ENCODE data around the gene KLK5. TPM values are rescaled to one million over a fixed set of nuclear protein-coding genes. Genes with fewer than 3 reads are reported as not detected.
A peak's percentile ranks its signal among the peaks of the same experiment; 100 is the strongest.
"Not testable (repeated sequence)": the region's sequence is repeated elsewhere in the genome, so short reads cannot be mapped to it uniquely, and the experiment has no call there.

Gene KLK5
- total RNA-seq, 1 experiment from 2014 or later: not detected

GRCh38 chr19:50979758-50980157, 26.9 kb upstream of the KLK5 start:
- peaks cover 15% of the 10 kb centered on the region; the same call in 1 of the 2 replicates for H3K27me3 ChIP-seq (ENCODE audit: control insufficient read depth, insufficient read depth, low read length)
- H3K4me3 ChIP-seq (ENCODE audit: insufficient read depth, low read depth, low read length): no peak overlapping the region
- DNase-seq: peak; percentile 61
- no peaks in the 10 kb centered on the region for H3K36me3 ChIP-seq (replicated peaks; ENCODE audit: control insufficient read depth, insufficient read depth, low read length)

DNA sequence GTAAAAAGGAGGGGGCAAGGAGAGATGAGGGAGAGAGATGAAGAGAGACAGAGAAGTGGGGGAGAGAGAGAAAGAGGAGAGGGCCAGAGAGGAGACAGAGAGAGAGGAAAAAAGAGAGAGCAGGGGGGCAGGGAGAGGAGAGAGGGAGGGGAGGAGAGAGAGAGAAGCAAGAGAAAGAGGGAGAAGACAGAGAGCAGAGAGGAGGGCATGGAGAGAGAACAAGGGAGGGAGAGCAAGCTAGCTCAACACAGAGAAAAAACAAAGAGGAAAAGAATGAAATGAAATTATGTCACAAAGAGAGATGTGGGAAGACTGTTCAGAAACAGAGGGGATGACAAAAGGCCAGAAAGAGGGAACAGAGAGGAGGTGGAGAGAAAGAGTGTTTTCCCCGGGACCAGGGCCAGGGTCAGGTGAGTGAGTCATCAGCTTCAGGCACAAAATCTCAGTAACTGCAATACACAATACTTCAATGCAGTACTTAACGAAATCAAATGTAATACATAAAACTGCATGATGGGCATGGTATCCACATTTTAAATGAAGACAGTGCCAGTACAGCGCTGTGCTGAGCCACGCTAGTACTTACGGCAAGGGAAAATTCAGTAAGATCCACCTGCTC, 26.0 kb upstream of the KLK5 start:
- no peak overlapping the region for H3K4me3 ChIP-seq (ENCODE audit: insufficient read depth, low read depth, low read length)
- no peaks in the 10 kb centered on the region for H3K36me3 ChIP-seq (replicated peaks; ENCODE audit: control insufficient read depth, insufficient read depth, low read length)
- peaks cover 9% of the 10 kb centered on the region; the same call in 1 of the 2 replicates for H3K27me3 ChIP-seq (ENCODE audit: control insufficient read depth, insufficient read depth, low read length)
- DNase-seq: no peak

DNA sequence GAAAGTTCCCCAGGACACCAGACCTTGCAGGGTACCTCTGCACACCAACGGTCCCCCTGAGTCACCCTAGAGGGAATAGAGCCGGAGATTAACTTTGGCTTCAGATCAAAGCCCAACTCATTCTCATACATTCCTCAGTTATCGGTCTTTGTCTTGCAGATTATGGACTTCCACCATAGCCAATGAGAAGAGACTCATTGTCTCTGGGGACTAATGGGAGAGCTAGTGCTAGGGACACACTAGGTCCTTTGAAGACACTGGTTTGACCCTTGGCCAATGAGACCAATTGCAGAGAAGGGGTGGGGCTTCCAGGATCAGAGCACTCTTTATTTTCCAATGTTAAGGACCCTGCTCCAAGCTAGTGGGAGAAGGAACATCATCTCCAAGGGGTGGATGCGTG, 24.8 kb upstream of the KLK5 start:
- Histone ChIP-seq H3K27me3 (ENCODE audit: control insufficient read depth, insufficient read depth, low read length) (peaks cover 4% of the 10 kb centered on the region; the same call in 1 of the 2 replicates), H3K4me3 (ENCODE audit: insufficient read depth, low read depth, low read length) (no peak overlapping the region), H3K36me3 (replicated peaks; ENCODE audit: control insufficient read depth, insufficient read depth, low read length) (no peaks in the 10 kb centered on the region)
- no peak for DNase-seq

- Histone ChIP-seq H3K4me3 (ENCODE audit: insufficient read depth, low read depth, low read length) (no peak overlapping the region), H3K27me3 (ENCODE audit: control insufficient read depth, insufficient read depth, low read length) (no peaks in the 10 kb centered on the region), H3K36me3 (replicated peaks; ENCODE audit: control insufficient read depth, insufficient read depth, low read length) (no peaks in the 10 kb centered on the region)
- DNase-seq: peak; percentile 80
These were observed 22.9 kb upstream of the KLK5 start for GRCh38 chr19:50975766-50976165.

DNA sequence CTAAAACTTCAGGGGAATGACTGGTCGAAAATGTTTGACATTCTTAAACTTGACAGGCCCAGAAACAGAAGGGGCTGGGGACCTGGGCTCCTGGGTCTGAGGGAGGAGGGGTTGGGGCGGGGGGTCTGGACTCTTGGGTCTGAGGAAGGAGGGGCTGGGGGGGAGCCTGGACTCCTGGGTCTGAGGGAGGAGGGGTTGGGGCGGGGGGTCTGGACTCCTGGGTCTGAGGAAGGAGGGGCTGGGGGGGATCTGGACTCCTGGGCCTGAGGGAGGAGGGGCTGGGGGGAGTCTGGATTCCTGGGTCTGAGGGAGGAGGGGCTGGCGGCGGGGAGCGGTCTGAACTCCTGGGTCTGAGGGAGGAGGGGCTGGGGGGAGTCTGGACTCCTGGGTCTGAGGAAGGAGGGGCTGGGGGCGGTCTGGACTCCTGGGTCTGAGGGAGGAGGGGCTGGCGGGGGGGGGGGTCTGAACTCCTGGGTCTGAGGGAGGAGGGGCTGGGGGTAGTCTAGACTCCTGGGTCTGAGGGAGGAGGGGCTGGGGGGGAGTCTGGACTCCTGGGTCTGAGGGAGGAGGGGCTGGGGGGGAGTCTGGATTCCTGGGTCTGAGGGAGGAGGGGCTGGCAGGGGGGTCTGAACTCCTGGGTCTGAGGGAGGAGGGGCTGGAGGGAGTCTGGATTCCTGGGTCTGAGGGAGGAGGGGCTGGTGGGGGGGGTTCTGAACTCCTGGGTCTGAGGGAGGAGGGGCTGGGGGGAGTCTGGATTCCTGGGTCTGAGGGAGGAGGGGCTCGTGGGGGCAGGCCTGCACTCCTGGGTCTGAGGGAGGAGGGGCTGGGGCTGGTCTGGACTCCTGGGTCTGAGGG, 22.1 kb upstream of the KLK5 start:
- Histone ChIP-seq H3K27me3 (ENCODE audit: control insufficient read depth, insufficient read depth, low read length) (no peaks in the 10 kb centered on the region), H3K36me3 (replicated peaks; ENCODE audit: control insufficient read depth, insufficient read depth, low read length) (no peaks in the 10 kb centered on the region), H3K4me3 (ENCODE audit: insufficient read depth, low read depth, low read length) (no peak overlapping the region)
- DNase-seq: no peak

GRCh38 chr19:50972795-50973376, 20.0 kb upstream of the KLK5 start:
- Histone ChIP-seq H3K27me3 (ENCODE audit: control insufficient read depth, insufficient read depth, low read length) (no peaks in the 10 kb centered on the region), H3K4me3 (ENCODE audit: insufficient read depth, low read depth, low read length) (no peak overlapping the region), H3K36me3 (replicated peaks; ENCODE audit: control insufficient read depth, insufficient read depth, low read length) (no peaks in the 10 kb centered on the region)
- DNase-seq: no peak

DNA sequence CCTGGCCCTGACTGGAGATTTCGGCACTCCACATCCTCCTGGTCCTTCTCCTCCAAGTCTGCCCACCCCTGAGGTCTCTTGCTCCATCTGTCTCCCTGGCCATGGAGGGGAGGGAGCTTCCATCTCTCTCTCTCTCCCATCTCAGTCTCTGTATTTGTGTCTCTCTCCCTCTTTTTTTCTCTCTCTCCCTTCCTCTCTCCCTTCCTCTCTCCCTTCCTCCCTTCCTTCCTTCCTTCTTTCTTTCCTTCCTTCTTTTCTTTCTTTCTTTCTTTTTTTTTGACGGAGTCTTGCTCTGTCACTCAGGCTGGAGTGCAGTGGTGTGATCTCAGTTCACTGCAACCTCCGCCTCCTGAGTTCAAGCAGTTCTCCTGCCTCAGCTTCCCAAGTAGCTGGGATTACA, 17.0 kb upstream of the KLK5 start:
- H3K27me3 ChIP-seq (ENCODE audit: control insufficient read depth, insufficient read depth, low read length); H3K4me3 ChIP-seq (ENCODE audit: insufficient read depth, low read depth, low read length); DNase-seq; H3K36me3 ChIP-seq (replicated peaks; ENCODE audit: control insufficient read depth, insufficient read depth, low read length): not testable (repeated sequence)

GRCh38 chr19:50969413-50969760, 16.5 kb upstream of the KLK5 start, which contains the start of gene KLK6:
Gene KLK6, minus strand, starts transcription at chr19:50969591. Its CDS starts 1,487 bp downstream, at chr19:50968104.
- H3K4me3 ChIP-seq (ENCODE audit: insufficient read depth, low read depth, low read length): no peak within 1 kb of the TSS
- H3K27me3 ChIP-seq (ENCODE audit: control insufficient read depth, insufficient read depth, low read length): no peaks in the 10 kb centered on the region
- H3K36me3 ChIP-seq (replicated peaks; ENCODE audit: control insufficient read depth, insufficient read depth, low read length): no peaks in the 10 kb centered on the region
- DNase-seq: peak; percentile 61

DNA sequence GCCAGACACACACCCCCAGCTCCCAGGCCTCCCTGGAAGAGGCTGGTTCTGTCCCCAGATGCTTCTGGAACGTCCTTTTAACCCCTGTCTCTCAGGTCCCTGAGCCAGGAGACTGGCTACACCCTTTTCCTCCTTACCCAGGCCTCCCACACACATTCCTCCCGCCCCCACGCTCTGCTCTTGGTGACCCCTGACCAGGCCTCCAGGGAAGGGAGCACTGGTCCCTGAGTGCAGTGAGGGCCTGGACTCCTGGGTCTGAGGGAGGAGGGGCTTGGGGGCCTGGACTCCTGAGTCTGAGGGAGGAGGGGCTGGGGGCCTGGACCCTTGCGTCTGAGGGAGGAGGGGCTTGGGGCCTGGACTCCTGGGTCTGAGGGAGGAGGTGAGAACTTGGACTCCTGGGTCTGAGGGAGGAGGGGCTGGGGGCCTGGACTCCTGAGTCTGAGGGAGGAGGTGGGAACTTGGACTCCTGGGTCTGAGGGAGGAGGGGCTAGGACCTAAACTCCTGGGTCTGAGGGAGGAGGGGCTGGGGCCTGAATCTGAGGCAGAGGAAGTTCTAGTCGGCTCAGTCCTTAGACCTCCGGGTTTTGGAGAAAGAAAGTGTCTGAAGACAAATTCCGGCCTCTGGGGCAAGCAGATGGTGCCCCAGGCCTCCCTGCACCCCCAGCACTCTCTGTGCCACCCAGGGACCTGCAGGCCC, 16.0 kb upstream of the KLK5 start:
- Histone ChIP-seq H3K27me3 (ENCODE audit: control insufficient read depth, insufficient read depth, low read length) (no peaks in the 10 kb centered on the region), H3K4me3 (ENCODE audit: insufficient read depth, low read depth, low read length) (no peak overlapping the region), H3K36me3 (replicated peaks; ENCODE audit: control insufficient read depth, insufficient read depth, low read length) (no peaks in the 10 kb centered on the region)
- DNase-seq: peak; percentile 53

- DNase-seq: peak; percentile 65
- no peaks in the 10 kb centered on the region for H3K27me3 ChIP-seq (ENCODE audit: control insufficient read depth, insufficient read depth, low read length)
- no peaks in the 10 kb centered on the region for H3K36me3 ChIP-seq (replicated peaks; ENCODE audit: control insufficient read depth, insufficient read depth, low read length)
- no peak overlapping the region for H3K4me3 ChIP-seq (ENCODE audit: insufficient read depth, low read depth, low read length)
These were observed 15.3 kb upstream of the KLK5 start for GRCh38 chr19:50967929-50968715.

DNA sequence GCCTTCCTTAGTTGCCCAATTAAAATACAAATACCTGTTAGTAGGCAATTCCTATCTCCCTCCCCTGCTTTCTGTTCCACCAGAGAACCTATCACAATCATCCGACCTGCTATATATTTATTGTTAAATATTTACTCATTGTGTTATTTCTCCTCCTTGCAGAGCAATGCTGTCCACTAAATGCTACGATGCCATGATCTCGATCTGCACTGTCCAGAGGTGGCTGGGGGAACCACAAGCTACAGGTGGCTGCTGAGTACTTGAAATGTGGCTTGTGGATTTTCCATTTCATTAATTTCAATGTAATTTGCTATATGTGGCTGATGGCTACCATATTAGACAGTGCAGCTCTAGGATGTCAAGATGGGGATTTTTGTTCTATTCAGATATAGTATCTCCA, 11.4 kb upstream of the KLK5 start:
- DNase-seq: no peak
- Histone ChIP-seq H3K4me3 (ENCODE audit: insufficient read depth, low read depth, low read length) (no peak overlapping the region), H3K27me3 (ENCODE audit: control insufficient read depth, insufficient read depth, low read length) (no peaks in the 10 kb centered on the region; the same call in 1 of the 2 replicates), H3K36me3 (replicated peaks; ENCODE audit: control insufficient read depth, insufficient read depth, low read length) (no peaks in the 10 kb centered on the region)

DNA sequence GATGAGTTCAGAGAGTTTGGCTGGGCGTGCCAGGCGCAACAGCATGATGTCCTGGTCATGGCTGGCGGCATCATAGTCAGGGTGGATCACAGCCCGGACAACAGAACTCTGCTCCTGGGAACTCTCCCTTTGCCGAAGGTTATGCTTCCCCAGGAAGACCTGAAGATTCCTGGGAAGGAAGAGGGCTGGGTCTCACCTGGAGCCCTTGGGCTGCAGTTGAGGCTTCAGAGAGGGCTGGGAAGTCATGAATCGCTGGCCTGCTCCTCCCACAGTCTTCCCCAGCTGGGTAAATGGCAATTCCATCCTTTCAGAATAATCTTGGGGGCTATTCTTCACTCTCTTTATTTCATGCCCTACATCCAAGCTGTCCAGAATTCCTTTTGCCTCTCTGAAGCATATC, 10.5 kb upstream of the KLK5 start:
- H3K27me3 ChIP-seq (ENCODE audit: control insufficient read depth, insufficient read depth, low read length): no peaks in the 10 kb centered on the region; the same call in 1 of the 2 replicates
- no peak for DNase-seq

DNA sequence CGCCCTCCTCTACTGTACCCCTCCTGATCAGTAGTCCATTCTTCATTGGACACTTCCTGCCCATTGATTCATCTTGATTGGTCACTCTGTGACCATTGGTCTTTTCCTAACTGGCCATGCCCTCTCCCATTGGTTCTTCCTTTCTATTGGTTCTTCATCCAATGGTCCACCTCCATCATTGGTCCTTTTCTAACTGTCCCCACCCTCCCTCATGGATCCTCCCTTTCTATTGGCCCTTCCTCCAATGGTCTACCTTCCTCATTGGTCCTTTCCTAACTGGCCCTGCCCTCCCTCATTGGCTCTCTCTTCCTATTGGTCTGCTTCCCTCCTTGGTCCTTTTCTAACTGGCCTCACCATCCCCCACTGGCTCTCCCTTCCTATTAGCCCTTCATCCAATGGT, 9.4 kb upstream of the KLK5 start:
- no peak for DNase-seq
- H3K4me3 ChIP-seq (ENCODE audit: insufficient read depth, low read depth, low read length): no peak overlapping the region
- no peaks in the 10 kb centered on the region; the same call in 1 of the 2 replicates for H3K27me3 ChIP-seq (ENCODE audit: control insufficient read depth, insufficient read depth, low read length)
- H3K36me3 ChIP-seq (replicated peaks; ENCODE audit: control insufficient read depth, insufficient read depth, low read length): no peaks in the 10 kb centered on the region

More for the DNA sequence above, 10.5 kb upstream of the KLK5 start:
- H3K36me3 ChIP-seq (replicated peaks; ENCODE audit: control insufficient read depth, insufficient read depth, low read length): no peaks in the 10 kb centered on the region
- H3K4me3 ChIP-seq (ENCODE audit: insufficient read depth, low read depth, low read length): no peak overlapping the region

Measured in H7 (cell line).